CD4-positive, alpha-beta T cell treated with Interleukin-4 for 4 hours (primary cell): Measurements from ENCODE around the gene FALEC.
"Not testable (repeated sequence)": the region's sequence is repeated elsewhere in the genome, so short reads cannot be mapped to it uniquely, and the experiment has no call there.

ENCODE experiments used
- DNase-seq: peaks from one replicate; pipeline ENCODE4 v3.0.0-alpha.2; 2020

Gene FALEC

DNA sequence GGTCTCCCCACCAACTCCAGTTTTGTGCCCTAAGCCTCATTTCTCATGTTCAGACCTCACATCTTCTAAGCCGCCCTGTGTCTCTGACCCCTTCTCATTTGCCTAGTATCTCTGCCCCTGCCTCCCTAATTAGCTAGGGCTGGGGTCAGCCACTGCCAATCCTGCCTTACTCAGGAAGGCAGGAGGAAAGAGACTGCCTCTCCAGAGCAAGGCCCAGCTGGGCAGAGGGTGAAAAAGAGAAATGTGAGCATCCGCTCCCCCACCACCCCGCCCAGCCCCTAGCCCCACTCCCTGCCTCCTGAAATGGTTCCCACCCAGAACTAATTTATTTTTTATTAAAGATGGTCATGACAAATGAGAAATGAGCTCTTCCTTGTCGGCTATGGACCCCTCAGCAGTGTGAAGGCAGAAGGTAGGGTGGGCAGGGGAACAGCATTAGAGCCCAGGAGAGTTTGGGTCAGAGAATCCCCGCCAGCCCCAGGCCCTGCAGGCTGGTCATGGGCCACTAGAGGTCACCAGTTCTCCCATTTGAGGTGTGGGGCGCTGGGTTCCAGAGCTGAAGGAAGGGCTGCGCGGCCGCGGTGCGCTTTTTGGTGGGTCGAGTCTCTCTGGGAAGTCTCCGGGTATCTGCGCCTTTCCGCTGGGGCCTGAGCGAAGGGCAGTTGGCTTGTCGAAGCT is 45.2 kb downstream of the FALEC start:
- peak; percentile 84 for DNase-seq

DNA sequence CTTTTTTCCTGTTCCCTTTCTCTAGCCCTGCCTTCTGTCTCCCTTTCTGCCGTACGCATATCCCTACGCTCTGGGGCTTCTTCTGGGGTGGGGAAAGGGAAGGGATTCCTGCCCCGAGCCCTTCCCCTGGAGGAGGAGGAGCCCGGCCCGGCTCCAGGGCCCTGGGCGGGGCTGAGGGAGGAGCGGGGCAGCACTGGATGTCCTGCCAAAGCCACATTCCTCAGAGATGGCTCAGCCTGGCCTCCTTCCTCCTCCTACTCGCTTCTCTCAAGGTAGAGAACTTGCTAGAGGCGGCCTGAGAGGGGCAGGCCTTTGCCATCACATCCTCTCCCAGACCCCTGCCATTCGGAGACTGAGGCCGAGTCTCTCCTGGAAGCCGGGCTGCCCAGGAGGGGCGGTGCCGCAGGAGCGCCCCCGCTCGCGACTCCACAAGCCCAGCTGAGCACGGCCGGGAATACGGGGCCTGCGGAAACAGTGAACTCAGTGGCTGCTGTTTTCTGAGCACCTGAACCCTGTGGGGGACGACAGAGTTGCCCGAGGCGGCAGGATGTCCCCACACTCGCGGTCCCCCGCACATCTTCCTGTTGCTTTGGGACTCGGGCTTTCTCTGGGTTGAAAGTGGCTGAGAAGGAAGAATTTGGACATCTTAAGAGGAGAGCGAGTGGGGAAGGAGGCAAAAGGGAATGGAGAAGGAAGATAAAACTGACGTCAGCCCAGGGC is 45.9 kb downstream of the FALEC start:
- peak; percentile 64 for DNase-seq

DNA sequence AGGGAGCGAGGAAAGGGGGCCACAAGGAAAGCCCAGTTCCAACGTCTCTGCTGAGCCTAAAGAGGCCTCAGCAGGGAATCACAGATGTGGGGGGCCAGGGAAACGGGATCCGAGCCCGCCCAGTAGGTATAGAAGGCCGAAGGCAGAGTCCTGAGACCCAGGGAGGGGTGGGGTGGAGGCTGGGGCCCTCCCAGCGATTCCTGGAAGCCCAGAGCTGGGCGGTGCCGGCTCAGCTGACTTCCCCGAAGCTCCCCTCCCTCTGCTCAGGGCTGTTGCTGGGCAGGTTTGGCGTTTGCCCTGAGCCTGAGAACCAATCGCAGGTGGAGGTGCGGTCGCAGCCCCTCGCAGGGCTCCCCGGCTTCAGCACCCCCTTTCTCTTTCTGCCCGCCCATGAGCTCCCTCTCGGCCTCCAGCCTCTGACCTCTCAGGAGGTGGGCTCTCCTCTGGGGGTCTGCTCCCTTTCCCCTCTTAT is 46.5 kb downstream of the FALEC start:
- DNase-seq, result peak; percentile 91

DNA sequence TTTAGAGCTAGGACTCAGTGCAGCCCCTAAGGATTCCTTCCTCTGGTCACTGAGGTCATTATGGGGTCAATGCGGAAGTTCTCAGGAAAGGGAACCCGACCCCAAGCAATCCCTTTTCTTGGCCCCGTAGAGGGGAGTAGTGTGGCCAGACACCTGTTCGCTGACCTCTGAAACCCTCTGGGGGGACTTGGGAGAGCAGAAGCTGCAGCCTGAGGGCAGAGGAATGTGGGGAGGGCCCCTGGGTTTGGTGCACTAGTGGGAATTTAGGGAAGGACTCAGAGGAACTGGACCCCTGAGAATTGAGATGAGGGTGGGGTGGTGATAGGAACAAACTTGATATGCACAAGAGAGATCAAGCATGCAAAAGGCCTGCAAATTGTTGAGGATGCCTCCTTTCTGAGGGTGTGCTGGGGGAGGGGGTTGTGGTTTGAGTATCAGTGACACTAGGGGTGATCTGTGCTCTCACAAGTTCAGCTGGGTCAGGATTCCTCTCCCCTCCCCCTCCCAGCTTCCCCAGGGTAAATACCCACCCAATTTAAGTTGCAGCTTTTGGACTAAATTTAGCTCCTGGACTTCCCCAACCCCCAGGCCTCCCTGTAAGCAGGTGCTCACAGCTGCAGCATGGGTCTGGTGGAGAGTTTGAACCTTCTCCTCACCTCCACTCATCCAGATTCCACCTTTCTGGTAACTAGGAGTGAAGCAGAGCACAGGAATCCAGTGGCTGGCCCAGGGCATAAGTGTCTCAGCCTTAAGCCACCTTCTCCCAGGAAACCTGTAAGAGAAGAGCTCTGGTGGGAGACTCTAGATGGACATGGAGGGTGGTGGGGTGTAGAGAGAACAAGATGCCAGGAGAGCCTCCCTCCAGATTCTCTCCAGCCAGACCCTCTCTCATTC is 47.1 kb downstream of the FALEC start:
- DNase-seq, result peak; percentile 95

DNA sequence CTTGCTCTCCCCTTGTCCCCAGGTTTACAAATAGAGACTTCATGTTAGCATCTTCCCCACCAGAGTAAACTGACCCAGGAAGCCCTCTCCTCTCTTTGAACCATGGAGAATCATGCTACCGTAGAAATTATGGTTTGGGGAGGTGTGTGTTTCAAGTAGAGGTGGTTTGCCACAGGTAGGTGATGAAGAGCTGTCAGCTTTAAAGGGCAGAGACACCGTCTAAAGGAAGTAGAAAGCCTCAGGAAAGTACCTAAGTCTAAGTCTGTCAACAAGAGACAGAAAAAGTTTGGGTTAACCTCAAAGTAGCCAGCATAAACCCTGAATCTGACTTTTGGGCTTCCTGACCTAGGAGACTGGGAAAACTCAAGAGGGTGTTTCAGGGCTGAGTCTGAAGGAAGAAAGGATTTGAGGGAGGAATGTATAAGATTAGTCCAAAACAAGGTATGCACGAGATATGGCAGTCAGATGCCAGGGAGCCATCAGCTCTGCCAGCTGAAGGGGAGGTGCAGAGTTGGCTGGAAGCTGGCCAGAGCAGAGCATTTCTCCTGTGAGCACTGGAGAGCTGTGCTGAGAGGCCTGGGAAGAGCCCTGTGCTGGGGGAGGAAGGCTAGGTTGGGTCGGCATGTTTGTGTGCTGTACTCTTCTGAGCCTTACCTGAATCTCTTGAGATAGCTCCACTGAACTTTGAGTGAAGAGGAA is 47.9 kb downstream of the FALEC start:
- DNase-seq, result peak; percentile 93

DNA sequence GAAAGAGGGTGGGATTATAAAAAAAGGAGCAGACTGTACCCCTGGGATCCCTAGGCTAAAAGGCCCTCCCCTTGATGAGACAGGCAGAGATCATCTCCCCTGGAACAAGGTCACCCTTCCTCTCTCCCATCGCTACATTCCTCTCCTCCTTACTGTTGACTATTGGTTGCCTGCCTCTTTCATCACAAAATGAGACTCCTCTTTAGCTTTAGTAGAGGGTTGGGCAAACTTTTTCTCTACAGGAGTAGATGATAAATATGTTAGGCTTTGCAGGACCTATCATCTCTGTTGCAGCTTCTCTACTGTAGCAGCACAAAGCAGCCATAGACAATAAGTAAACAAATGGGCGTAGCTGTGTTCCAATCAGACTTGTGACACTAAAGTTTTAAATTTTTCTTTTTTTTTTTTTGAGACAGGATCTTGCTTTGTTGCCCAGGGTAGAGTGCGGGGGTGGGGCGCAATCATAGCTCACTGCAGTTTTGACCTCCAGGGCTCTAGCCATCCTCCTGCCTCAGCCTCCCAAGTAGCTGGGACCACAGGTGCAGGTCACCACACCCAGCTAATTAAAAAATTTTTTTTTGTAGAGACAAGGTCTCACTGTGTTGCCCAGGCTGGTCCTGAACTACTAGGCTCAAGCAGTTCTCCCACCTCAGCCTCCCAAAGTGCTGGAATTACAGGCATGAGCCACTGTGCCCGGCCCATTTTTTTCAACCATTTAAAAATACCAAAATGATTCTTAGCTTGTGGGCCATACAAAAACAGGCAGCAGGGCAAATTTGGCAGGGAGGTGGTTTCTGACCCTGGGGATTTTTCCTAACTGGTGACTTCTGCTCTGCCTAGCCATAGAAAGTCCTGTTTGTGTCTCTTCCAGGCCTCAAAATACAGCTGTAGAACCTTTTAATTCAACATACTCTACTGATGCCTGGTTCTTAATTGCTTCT is 48.8 kb downstream of the FALEC start:
- DNase-seq, result peak; percentile 75

DNA sequence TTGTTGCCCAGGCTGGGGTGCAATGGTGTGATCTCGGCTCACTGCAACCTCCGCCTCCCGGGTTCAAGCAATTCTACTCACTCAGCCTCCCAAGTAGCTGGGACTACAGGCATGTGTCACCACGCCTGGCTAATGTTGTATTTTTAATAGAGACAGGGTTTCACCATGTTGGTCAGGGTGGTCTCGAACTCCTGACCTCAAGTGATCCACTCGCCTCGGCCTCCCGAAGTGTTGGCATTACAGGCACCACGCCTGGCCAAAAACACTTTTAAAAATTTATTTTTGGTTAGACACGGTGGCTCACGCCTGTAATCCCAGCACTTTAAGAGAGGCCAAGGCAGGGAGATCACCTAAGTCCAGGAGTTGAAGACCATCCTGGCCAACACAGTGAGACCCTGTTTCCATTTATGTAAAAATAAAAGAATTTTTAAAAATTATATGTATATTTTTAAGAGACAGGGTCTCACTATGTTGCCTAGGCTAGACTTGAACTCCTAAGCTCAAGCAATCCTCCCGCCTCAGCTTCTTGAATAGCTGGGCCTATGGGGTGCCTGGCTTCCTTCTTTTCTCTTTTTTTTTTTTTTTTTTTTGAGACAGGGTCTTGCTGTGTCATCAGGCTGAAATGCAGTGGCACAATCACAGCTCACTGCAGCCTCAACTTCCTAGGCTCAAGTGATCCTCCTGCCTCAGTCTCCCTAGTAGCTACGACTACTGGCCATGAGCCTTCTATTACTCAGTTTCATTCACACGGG is 49.9 kb downstream of the FALEC start:
- not testable (repeated sequence) for DNase-seq

DNA sequence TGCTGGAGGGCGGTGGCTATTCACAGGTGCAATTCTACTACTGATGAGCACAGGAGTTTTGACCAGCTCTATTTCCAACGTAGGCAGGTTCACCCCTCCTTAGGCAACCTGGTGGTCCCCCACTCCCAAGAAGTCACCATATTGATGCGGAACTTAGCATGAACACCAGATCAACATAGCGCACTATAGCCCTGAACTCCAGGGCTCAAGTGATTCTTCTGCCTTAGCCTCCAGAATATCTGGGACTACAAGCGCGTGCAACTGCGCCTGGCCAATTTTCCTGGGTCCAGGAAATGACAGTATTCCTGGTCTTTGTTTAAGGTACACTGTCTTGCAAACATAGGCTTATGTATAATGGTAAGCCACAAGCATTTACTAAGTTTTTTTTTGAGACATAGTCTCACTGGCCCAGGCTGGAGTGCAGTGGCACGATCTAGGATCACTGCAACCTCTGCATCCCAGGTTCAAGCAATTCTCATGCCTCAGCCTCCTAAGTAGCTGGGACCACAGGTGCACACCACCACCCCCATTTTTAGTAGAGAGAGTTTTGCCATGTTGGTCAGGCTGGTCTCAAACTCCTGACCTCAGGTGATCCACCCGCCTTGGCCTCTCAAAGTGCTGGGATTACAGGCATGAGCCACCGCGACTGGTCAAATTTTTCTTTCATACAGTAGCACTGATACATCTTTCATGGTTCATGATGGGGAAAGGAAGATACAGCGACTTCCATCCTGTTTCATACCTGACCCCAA is 51.2 kb downstream of the FALEC start:
- DNase-seq, result no peak

DNA sequence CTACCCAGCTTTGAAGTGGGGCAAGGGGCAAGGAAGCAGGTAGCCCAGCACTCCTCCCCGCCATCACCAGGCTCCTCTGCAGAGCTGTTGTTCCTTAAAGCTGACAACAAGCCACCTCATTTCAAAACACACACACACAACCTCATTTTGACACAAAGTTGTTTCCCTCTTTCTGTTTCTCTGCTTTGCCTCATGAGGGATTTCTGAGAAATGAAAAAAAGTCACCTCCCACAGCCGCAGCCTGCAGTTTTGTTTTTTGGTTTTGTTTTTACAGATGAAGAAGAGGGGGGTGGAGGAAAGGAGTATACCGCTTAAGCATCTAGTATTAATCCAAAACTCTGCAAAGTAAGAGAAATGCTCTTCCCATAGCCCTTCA is 51.8 kb downstream of the FALEC start:
- DNase-seq, result peak; percentile 92

DNA sequence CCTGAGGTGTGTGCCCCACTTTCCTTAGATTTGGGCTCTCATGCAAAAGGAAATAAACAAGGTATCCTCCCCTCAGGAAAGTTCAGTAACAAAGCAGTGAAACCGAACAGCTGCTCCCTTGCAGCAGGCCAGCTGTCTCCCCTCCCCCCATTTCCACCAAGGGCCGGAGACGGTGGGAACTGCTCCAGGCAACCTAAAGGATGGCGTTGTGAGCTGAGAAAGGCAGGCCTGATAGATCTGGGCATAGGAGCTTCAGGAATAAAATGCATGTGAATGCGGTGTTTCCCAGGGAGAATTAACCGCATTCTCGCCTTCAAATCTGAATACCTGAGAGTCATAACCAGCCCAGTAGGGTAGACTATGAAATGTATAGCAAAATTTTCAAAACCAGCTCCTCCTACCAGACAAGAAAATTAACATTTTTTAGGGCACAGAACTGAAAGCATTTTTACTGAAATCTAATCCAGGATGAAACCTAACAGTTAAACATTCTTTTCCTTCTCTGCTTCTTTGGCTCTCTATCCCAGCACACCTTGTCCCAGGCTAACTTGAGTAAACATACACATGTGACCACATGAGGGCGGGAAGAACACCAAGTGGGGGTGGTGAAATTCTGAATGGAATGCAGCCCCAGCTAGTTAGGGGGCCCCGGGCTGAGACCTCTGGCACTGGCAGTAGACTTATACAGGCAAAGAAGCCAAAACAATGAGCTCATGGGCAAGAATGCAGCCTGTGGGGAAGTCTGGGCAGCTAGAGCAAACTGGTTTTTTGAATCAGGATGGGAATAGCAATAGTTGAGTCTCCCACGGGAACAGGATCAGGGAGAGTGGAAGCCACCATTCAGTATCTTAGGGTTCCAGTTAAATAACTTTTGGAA is 52.4 kb downstream of the FALEC start:
- DNase-seq, result no peak

DNA sequence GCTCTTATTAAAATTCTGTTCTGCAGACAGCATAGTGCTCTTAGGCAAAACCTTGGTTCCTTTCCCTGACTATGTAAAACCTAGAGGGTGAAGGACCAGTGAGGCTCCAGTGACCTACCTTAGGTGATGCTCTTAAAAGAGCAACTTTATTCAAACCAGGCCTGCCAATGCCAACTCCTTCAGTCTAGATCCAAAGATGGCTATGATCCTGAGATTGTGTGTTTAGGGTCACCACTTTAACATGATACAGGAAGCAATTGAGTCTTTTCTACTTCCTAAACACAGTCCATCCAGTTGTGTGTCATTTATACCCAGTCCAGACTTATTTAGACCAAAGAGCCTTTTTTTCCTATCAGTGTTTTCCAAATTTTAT is 53.0 kb downstream of the FALEC start:
- no peak for DNase-seq

DNA sequence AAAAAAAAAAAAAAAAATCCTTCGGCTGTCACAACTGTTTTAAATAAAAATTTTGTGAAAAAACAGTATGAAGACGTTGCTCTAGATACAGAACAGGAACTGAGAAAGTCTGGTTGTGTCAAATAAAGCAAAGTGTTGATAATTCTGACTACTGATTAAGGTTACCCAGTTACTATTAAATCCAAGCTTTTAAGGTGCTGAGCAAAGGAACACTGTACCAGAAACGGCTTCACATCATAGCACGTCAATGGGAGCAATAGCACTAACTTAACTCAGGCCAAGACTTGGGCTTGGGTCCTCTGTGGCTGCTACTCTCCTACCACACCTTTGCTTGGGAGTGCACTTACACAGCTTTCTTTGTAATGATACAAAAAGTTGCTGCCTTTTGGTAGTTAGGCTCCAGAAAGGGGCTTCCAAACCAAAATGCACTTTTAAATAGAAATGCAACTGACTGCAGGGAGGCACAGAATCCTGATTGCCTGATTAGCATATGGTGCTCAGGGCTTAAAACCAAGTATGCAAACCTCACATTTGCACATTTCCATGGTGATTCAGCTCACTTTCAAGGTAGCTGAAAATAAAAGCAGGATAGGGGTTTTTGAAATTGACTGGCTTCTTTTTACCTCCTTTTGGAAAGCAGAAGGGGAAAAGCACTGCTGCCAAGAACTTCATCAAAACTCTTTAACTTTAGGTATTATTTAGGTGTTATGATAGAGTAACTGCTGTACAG is 57.5 kb downstream of the FALEC start:
- no peak for DNase-seq

DNA sequence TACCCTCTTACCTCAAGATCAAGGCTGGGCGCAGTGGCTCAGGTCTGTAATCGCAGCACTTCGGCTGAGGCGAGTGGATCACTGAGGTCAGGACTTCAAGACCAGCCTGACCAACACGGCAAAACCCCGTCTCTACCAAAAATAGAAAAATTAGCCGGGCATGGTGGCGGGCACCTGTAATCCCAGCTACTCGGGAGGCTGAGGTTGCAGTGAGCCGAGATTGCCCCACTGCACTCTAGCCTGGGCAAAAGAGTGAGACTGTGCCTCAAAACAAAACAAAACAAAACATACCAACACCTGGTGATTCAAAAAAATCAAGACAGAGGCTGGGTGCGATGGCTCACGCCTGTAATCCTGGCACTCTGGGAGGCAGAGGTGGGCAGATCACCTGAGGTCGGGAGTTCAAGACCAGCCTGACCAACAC is 58.1 kb downstream of the FALEC start:
- DNase-seq, result not testable (repeated sequence)

DNA sequence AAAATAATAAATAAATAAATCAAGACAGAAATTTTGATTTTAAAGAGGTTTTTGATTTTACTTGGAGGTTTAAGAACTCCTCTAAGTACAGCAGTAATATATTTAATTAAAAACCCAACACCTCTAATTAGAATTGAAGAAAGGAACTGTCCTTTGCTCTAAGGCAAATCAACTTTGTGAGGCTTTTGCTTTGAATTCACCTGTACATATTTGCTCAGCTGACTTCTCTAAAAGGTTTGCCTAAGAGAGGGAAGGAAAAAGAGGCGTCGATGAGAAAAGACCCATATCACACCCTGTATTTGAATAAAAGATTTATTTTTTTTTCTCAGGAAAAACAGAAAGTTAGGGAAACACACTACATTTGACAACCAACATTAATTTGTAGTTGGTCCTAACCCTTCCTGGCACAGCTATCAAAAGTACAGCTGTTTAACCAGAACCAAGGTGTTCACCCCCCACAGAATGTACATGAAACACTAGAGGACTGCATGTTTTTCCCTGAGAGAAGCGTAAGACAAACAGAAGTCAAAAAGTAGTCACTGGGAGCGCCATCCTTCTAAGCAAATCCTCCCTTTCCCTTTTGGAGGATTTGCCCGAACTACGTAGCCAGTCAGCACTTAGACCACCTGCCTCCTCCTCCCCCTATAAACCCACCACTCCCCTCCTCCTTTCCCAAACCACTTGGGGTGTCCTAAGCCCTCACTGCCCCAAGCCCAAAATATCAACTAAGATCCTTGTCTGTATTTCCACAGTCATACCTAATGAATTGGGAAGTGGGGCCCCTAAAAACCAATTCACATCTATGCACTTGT is 58.9 kb downstream of the FALEC start:
- no peak for DNase-seq

DNA sequence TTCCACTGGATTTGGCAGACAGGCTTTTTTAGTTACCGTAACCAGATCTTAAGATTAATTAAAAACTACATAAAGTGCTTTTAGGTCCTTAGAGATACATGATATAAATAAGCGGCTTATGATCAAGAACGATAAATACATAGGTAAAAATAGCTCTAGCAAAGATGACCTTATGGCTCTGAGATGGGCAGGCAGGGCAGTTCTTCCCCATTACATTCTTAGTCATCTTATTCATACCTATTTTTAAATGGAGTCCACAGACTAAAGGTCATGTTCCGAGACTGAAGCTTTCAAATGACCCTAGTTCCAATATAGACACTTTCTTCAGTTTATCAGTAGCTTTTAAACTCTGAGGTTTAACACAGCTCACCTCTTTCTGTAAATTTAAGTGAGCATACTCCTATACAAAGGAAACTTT is 59.5 kb downstream of the FALEC start:
- DNase-seq, result no peak

DNA sequence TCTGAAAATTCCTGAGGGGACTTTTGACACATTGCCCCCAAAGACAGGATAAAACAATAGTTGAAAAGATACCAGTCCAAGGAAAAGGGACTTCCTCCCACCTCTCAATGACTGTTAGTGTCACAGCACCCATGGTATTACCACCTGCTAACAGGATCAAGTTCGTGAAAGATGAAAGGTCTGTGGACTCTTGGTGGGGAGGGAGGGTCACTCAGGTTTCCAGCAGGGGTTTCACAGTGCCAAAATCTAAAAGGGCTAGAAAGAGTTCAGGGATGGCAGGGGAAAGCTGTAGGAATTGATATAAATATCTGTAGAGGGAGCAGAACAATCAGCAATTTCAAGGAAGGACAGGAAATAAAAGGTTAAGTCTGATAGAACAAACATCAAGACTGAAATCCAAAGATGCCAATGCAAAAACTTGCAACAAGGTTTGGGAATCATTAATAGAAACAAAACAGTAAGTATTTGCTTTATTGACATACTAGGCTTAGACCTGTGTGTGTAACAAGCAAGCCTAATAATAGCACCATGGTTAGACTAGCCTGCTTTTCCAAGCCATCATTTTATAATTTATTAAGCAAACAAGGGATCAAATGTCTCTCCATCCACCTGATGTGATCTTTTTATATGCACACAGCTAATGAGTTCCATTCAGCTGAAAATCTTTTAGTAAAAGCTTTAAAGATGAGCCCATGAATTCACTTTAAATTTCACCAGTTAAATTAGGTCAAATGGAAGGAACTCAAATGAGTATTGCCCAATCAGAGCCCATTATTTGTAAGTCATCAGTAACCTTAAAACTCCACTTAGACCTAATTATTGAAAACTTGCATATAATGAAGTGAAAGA is 60.2 kb downstream of the FALEC start:
- DNase-seq, result no peak

DNA sequence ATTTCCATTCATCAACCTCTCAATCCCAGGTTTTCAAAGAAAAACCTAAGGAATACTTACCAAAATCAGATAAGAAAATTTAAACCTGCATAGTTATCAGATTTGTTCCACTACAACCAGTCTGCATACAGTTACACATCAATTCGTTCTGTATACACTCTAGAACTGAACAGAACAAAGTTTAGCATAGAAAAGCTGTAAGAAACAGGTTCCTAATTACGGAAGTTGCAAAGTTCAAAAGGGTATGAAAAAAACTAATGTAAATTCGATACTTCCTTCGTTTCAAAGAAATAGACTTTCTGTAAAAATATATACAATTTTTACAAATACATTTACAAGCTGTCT is 60.8 kb downstream of the FALEC start:
- no peak for DNase-seq
